ENCODE data around the gene RPTOR. TPM values are rescaled to one million over a fixed set of nuclear protein-coding genes. Genes with fewer than 3 reads are reported as not detected.

RPTOR gene
- polyA plus RNA-seq, 1 donor (not counting 4 experiments of a cell fraction or from before 2014, with no cell fraction given): 4.0 TPM

DNA sequence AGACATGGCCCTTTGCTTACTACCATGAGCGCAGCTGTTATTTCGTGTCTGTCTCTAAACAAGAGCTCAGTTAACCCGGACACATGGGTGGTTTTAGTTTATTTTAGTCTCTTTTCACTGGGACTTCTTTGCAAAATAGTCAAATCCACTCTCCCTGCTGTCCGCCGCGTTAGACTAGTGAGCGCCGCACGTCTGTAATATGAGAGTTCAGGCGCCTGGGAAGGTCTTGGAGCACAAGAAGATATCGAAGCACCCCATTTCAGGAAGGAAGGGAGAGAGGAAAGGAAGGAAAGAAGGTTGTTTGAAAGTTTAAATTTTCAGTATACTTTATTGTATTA lies 336.0 kb downstream of the RPTOR start:
- H3K4me3 ChIP-seq (ENCODE audit: control insufficient read depth in 2 of 3, extremely low read depth in 1 of 3, insufficient read depth in 2 of 3, low read depth in 1 of 3, low read length in 3 of 3): no peak overlapping the region
- H3K27ac ChIP-seq (ENCODE audit: control insufficient read depth, insufficient read depth, low read length): no peak overlapping the region
- H3K27me3 ChIP-seq (ENCODE audit: control insufficient read depth, extremely low read depth, insufficient read depth, low read length): no peaks in the 10 kb centered on the region
- no peaks in the 10 kb centered on the region for H3K9me3 ChIP-seq (ENCODE audit: control insufficient read depth, low read depth, low read length)
- TF ChIP-seq EZH2 (IDR thresholded peaks at IDR 0.05; ENCODE audit: low read length): no peak
- H2AFZ ChIP-seq (ENCODE audit: control insufficient read depth, low read length): no peak overlapping the region
- no peaks in the 10 kb centered on the region for H4K20me1 ChIP-seq (ENCODE audit: control insufficient read depth, extremely low read depth, insufficient read depth, low read length)
- no peak for DNase-seq (ENCODE audit: low read depth, low spot score)
- FAIRE-seq: no peak
- no peaks in the 10 kb centered on the region for H3K4me1 ChIP-seq (ENCODE audit: control insufficient read depth, extremely low read depth, insufficient read depth, low read length)
- H3K36me3 ChIP-seq (ENCODE audit: control insufficient read depth in 2 of 2, extremely low read depth in 1 of 2, insufficient read depth in 2 of 2, low read length in 2 of 2): peaks cover 11 to 13% of the 10 kb centered on the region in 2 experiments
- H3K9ac ChIP-seq (ENCODE audit: control insufficient read depth, extremely low read depth, insufficient read depth, low read length): no peak overlapping the region
- no peak overlapping the region for H3K4me2 ChIP-seq (ENCODE audit: control insufficient read depth, extremely low read depth, insufficient read depth, low read depth, low read length)
- H3K79me2 ChIP-seq (ENCODE audit: control insufficient read depth, insufficient read depth, low read length): no peaks in the 10 kb centered on the region
- H3K9me1 ChIP-seq (ENCODE audit: control insufficient read depth, extremely low read depth, insufficient read depth, low read length): no peaks in the 10 kb centered on the region
- dilution Hi-C loops (cut with MboI; ENCODE audit: extremely low pct_ligation_motif_present, low sequenced_read_pairs): no loop called here

DNA sequence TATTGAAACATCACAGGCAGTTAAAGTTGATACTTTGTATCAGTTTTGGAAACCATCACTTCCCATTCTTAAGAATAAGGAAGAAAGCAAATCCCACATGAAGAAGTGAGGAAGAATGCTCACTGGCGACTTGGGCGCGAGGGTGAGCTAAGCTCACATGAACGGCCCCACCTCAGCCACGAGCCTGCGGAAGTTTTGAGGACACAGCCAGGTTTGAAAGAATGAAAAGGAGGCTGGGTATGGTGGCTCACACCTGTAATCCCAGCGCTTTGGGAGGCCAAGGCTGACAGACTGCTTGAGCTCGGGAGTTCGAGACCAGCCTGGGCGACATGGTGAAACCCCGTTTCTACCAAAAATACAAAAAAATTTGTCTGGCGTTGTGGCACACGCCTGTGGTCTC lies 336.7 kb downstream of the RPTOR start:
- H2AFZ ChIP-seq (ENCODE audit: control insufficient read depth, low read length): no peak overlapping the region
- no peaks in the 10 kb centered on the region for H3K9me1 ChIP-seq (ENCODE audit: control insufficient read depth, extremely low read depth, insufficient read depth, low read length)
- H3K4me2 ChIP-seq (ENCODE audit: control insufficient read depth, extremely low read depth, insufficient read depth, low read depth, low read length): no peak overlapping the region
- H3K9me3 ChIP-seq (ENCODE audit: control insufficient read depth, low read depth, low read length): no peaks in the 10 kb centered on the region
- H3K27ac ChIP-seq (ENCODE audit: control insufficient read depth, insufficient read depth, low read length): no peak overlapping the region
- DNase-seq (ENCODE audit: low read depth, low spot score): no peak
- H3K9ac ChIP-seq (ENCODE audit: control insufficient read depth, extremely low read depth, insufficient read depth, low read length): no peak overlapping the region
- no peak for TF ChIP-seq EZH2 (IDR thresholded peaks at IDR 0.05; ENCODE audit: low read length)
- TF ChIP-seq, protein P1, sequence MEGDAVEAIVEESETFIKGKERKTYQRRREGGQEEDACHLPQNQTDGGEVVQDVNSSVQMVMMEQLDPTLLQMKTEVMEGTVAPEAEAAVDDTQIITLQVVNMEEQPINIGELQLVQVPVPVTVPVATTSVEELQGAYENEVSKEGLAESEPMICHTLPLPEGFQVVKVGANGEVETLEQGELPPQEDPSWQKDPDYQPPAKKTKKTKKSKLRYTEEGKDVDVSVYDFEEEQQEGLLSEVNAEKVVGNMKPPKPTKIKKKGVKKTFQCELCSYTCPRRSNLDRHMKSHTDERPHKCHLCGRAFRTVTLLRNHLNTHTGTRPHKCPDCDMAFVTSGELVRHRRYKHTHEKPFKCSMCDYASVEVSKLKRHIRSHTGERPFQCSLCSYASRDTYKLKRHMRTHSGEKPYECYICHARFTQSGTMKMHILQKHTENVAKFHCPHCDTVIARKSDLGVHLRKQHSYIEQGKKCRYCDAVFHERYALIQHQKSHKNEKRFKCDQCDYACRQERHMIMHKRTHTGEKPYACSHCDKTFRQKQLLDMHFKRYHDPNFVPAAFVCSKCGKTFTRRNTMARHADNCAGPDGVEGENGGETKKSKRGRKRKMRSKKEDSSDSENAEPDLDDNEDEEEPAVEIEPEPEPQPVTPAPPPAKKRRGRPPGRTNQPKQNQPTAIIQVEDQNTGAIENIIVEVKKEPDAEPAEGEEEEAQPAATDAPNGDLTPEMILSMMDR (optimal IDR thresholded peaks at IDR 0.05 in 1 of 3, IDR thresholded peaks at IDR 0.05 in 1 of 3, conservative IDR thresholded peaks at IDR 0.05 in 1 of 3; ENCODE audit: extremely low read depth in 1 of 3, insufficient read depth in 2 of 3, low read length in 3 of 3): no peak
- no peaks in the 10 kb centered on the region for H3K27me3 ChIP-seq (ENCODE audit: control insufficient read depth, extremely low read depth, insufficient read depth, low read length)
- H3K4me3 ChIP-seq (ENCODE audit: control insufficient read depth in 2 of 3, extremely low read depth in 1 of 3, insufficient read depth in 2 of 3, low read depth in 1 of 3, low read length in 3 of 3): no peak overlapping the region
- H3K79me2 ChIP-seq (ENCODE audit: control insufficient read depth, insufficient read depth, low read length): no peaks in the 10 kb centered on the region
- dilution Hi-C loops (cut with MboI; ENCODE audit: extremely low pct_ligation_motif_present, low sequenced_read_pairs): no loop called here
- no peaks in the 10 kb centered on the region for H4K20me1 ChIP-seq (ENCODE audit: control insufficient read depth, extremely low read depth, insufficient read depth, low read length)
- no peaks in the 10 kb centered on the region for H3K4me1 ChIP-seq (ENCODE audit: control insufficient read depth, extremely low read depth, insufficient read depth, low read length)
- no peak for FAIRE-seq
- peaks cover 11 to 13% of the 10 kb centered on the region in 2 experiments for H3K36me3 ChIP-seq (ENCODE audit: control insufficient read depth in 2 of 2, extremely low read depth in 1 of 2, insufficient read depth in 2 of 2, low read length in 2 of 2)

DNA sequence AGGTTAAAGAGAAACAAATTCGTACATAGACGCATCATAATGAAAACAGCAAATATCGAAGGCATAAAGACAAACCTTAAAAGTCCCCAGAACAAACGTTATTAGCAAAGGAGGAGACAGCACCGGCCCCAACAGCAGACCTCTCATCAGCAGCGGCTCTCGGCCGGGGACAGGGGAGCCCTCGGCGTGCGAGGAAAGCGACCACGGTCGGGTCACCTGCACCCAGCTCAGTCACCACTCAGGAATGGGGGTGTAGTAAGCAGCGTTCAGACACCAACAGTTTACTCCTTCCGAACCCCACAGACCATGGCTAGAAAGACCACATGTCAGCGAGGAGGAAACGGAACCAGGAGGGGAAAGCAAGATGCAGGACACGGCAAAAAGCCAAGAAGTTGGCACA lies 337.7 kb downstream of the RPTOR start:
- H3K9ac ChIP-seq (ENCODE audit: control insufficient read depth, extremely low read depth, insufficient read depth, low read length): no peak overlapping the region
- dilution Hi-C loops (cut with MboI; ENCODE audit: extremely low pct_ligation_motif_present, low sequenced_read_pairs): no loop called here
- no peak for TF ChIP-seq EZH2 (IDR thresholded peaks at IDR 0.05; ENCODE audit: low read length)
- TF ChIP-seq, protein P1 (optimal IDR thresholded peaks at IDR 0.05 in 1 of 3, IDR thresholded peaks at IDR 0.05 in 1 of 3, conservative IDR thresholded peaks at IDR 0.05 in 1 of 3; ENCODE audit: extremely low read depth in 1 of 3, insufficient read depth in 2 of 3, low read length in 3 of 3): no peak
- H3K4me2 ChIP-seq (ENCODE audit: control insufficient read depth, extremely low read depth, insufficient read depth, low read depth, low read length): no peak overlapping the region
- no peaks in the 10 kb centered on the region for H3K9me3 ChIP-seq (ENCODE audit: control insufficient read depth, low read depth, low read length)
- no peaks in the 10 kb centered on the region for H3K79me2 ChIP-seq (ENCODE audit: control insufficient read depth, insufficient read depth, low read length)
- no peak for FAIRE-seq
- H3K4me1 ChIP-seq (ENCODE audit: control insufficient read depth, extremely low read depth, insufficient read depth, low read length): no peaks in the 10 kb centered on the region
- H3K27ac ChIP-seq (ENCODE audit: control insufficient read depth, insufficient read depth, low read length): no peak overlapping the region
- H3K36me3 ChIP-seq (ENCODE audit: control insufficient read depth in 2 of 2, extremely low read depth in 1 of 2, insufficient read depth in 2 of 2, low read length in 2 of 2): peaks cover 10 to 15% of the 10 kb centered on the region in 2 experiments
- H3K27me3 ChIP-seq (ENCODE audit: control insufficient read depth, extremely low read depth, insufficient read depth, low read length): no peaks in the 10 kb centered on the region
- no peak overlapping the region for H3K4me3 ChIP-seq (ENCODE audit: control insufficient read depth in 2 of 3, extremely low read depth in 1 of 3, insufficient read depth in 2 of 3, low read depth in 1 of 3, low read length in 3 of 3)
- DNase-seq (ENCODE audit: low read depth, low spot score): no peak
- H2AFZ ChIP-seq (ENCODE audit: control insufficient read depth, low read length): no peak overlapping the region
- H4K20me1 ChIP-seq (ENCODE audit: control insufficient read depth, extremely low read depth, insufficient read depth, low read length): no peaks in the 10 kb centered on the region
- no peaks in the 10 kb centered on the region for H3K9me1 ChIP-seq (ENCODE audit: control insufficient read depth, extremely low read depth, insufficient read depth, low read length)

All from keratinocyte (primary cell).